CD4-positive, alpha-beta memory T cell (primary cell): ENCODE measurements around the gene ARL5A. TPM values are rescaled to one million over a fixed set of nuclear protein-coding genes. Genes with fewer than 3 reads are reported as not detected.
"Not testable (repeated sequence)": the region's sequence is repeated elsewhere in the genome, so short reads cannot be mapped to it uniquely, and the experiment has no call there.

Experiments
- CTCF ChIA-PET: fragments of 350-600 bp; sonication (Branson Sonifier 250); formaldehyde crosslinking; loops from one replicate; lab custom pipeline; 2021; ENCODE audit warnings: inconsistent platforms; ENCODE audit not compliant: partially characterized antibody; lab: Charles Lee
- POLR2A ChIA-PET: fragments of 350-600 bp; sonication (Branson Sonifier 250); formaldehyde crosslinking; loops from one replicate; lab custom pipeline; 2021; ENCODE audit not compliant: partially characterized antibody; lab: Charles Lee
- DNase-seq, 5 donors: peaks; one replicate each; pipeline versions ENCODE4 v3.0.0 to v3.0.0-alpha.2; 2020 to 2022; ENCODE audit warnings: mixed read lengths in 1 of 5
- H3K27ac ChIP-seq: one replicate; pipeline ENCODE4 v1.7.0; 2013; ENCODE audit warnings: low read depth, low read length
- H3K27me3 ChIP-seq: 2 replicates; pipeline ENCODE4 v1.7.0; 2013; ENCODE audit warnings: mild to moderate bottlenecking, low read length, moderate library complexity; ENCODE audit not compliant: insufficient read depth
- H3K36me3 ChIP-seq: 2 replicates; pipeline ENCODE4 v1.7.0; 2013; ENCODE audit warnings: mild to moderate bottlenecking, low read length, moderate library complexity; ENCODE audit not compliant: insufficient read depth
- H3K4me1 ChIP-seq: 2 replicates; pipeline ENCODE4 v1.7.0; 2013; ENCODE audit warnings: mild to moderate bottlenecking, low read length, moderate library complexity; ENCODE audit not compliant: insufficient read depth
- H3K4me3 ChIP-seq, 2 donors: one replicate each; pipeline ENCODE4 v1.7.0; 2013; ENCODE audit warnings: low read length in 2 of 2, mild to moderate bottlenecking in 1 of 2
- H3K9me3 ChIP-seq, 2 donors: one replicate each; pipeline ENCODE4 v1.7.0; 2013; ENCODE audit warnings: low read length in 2 of 2, control low read depth in 1 of 2; ENCODE audit not compliant: control insufficient read depth in 1 of 2
- H3K27ac Mint-ChIP-seq, 7 donors: one replicate each; pipeline ENCODE4 v1.8.0; 2020 to 2021; ENCODE audit warnings: mixed read lengths in 7 of 7, mild to moderate bottlenecking in 6 of 7, inconsistent platforms in 3 of 7, moderate library complexity in 3 of 7
- H3K27me3 Mint-ChIP-seq, 2 donors: one replicate each; pipeline ENCODE4 v1.8.0; 2020 to 2021; ENCODE audit warnings: mixed read lengths in 2 of 2
- H3K36me3 Mint-ChIP-seq, 2 donors: one replicate each; pipeline ENCODE4 v1.8.0; 2020 to 2021; ENCODE audit warnings: mixed read lengths in 2 of 2, inconsistent platforms in 1 of 2, mild to moderate bottlenecking in 1 of 2
- H3K4me1 Mint-ChIP-seq, 4 donors: one replicate each; pipeline ENCODE4 v1.8.0; 2020 to 2021; ENCODE audit warnings: mixed read lengths in 4 of 4, mild to moderate bottlenecking in 1 of 4
- H3K4me3 Mint-ChIP-seq, 8 donors: one replicate each; pipeline ENCODE4 v1.8.0; 2020 to 2021; ENCODE audit warnings: mixed read lengths in 8 of 8, mild to moderate bottlenecking in 7 of 8, moderate library complexity in 6 of 8, inconsistent platforms in 3 of 8
- H3K9me3 Mint-ChIP-seq, 8 donors: one replicate each; pipeline ENCODE4 v1.8.0; 2020 to 2021; ENCODE audit warnings: mixed read lengths in 8 of 8, mild to moderate bottlenecking in 5 of 8, inconsistent platforms in 3 of 8, moderate library complexity in 1 of 8
- intact Hi-C: fragments of 100-400 bp; cut with micrococcal nuclease; formaldehyde crosslinking; loops from one replicate; pipeline ENCODE4 v1.15.1; 2023
- polyA plus RNA-seq, 2 donors: library from polyadenylated mRNA; unstranded; fragments of 300-500 nt; fragmentation: Illumina TruSeq; gene quantifications; one replicate each; pipeline ENCODE4 v1.2.3, GENCODE V29; 2021
- total RNA-seq, 2 experiments: library from RNA; stranded (reverse); gene quantifications; one replicate each; pipeline ENCODE4 v1.2.3, GENCODE V29; 2021

ARL5A gene, protein sequence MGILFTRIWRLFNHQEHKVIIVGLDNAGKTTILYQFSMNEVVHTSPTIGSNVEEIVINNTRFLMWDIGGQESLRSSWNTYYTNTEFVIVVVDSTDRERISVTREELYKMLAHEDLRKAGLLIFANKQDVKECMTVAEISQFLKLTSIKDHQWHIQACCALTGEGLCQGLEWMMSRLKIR
- total RNA-seq: 10 to 100 TPM; 40.9 to 41.6 TPM
- 10 to 100 TPM; 61.0 to 64.0 TPM for polyA plus RNA-seq

GRCh38 chr2:151828143-151828889 lies at the start of gene ARL5A:
TSS of gene ARL5A (minus strand) at chr2:151828421. CDS start at chr2:151828176, 245 bp downstream.
- Mint-ChIP-seq H3K27ac (peak within 1 kb of the TSS; percentile 84 to 97 (median 93)), H3K36me3 (peaks cover 0 to 11% of the 10 kb centered on the region in 2 donors), H3K4me3 (peak within 1 kb of the TSS; percentile 87 to 97 (median 94)), H3K27me3 (no peaks in the 10 kb centered on the region), H3K4me1 (peaks cover 32 to 57% (median 41%) of the 10 kb centered on the region in 4 donors), H3K9me3 (peaks cover 0 to 4% (median 0%) of the 10 kb centered on the region in 8 donors)
- intact Hi-C loops: loop anchor here (1.0 to 5.0 kb wide), 7 partner anchors 20 to 889 kb away; partner anchors contain the start of genes NMI, PRPF40A, RBM43 and RIF1
- POLR2A ChIA-PET: interaction anchor here (0.7 to 3.0 kb wide), 11 partner anchors 9 to 889 kb away, joined by 3 to 19 read pairs (median 4); partner anchors contain the start of genes ARL6IP6, NMI, PRPF40A and RBM43
- H3K27me3 ChIP-seq: no peaks in the 10 kb centered on the region
- H3K4me1 ChIP-seq: peaks cover 44% of the 10 kb centered on the region
- peak within 1 kb of the TSS; percentile 82 for H3K27ac ChIP-seq
- DNase-seq: peak; percentile 93 to 97 (median 95)
- no peaks in the 10 kb centered on the region for H3K9me3 ChIP-seq
- no peaks in the 10 kb centered on the region for H3K36me3 ChIP-seq
- peak within 1 kb of the TSS; percentile 62 to 88 for H3K4me3 ChIP-seq
- CTCF ChIA-PET: interaction anchor here (1.7 to 2.1 kb wide), 2 partner anchors 15 to 191 kb away, joined by 5 to 6 read pairs; no protein-coding TSS in a partner anchor

GRCh38 chr2:151875631-151876030 lies 47.4 kb upstream of the ARL5A start:
- H3K9me3 Mint-ChIP-seq, H3K4me3 Mint-ChIP-seq, H3K27ac Mint-ChIP-seq, H3K9me3 ChIP-seq, CTCF ChIA-PET, H3K36me3 Mint-ChIP-seq, H3K36me3 ChIP-seq, H3K27me3 Mint-ChIP-seq, POLR2A ChIA-PET, DNase-seq, H3K4me1 Mint-ChIP-seq, H3K27ac ChIP-seq, H3K4me1 ChIP-seq, intact Hi-C loops, H3K27me3 ChIP-seq, H3K4me3 ChIP-seq: not testable (repeated sequence)

GRCh38 chr2:151872463-151872862 lies 44.2 kb upstream of the ARL5A start:
- Histone ChIP-seq H3K36me3 (no peaks in the 10 kb centered on the region), H3K27me3 (no peaks in the 10 kb centered on the region), H3K27ac (no peak overlapping the region), H3K4me3 (no peak overlapping the region), H3K9me3 (no peaks in the 10 kb centered on the region), H3K4me1 (no peaks in the 10 kb centered on the region)
- ChIA-PET POLR2A (no interaction called here), CTCF (no interaction called here)
- no peak for DNase-seq
- no peaks in the 10 kb centered on the region for H3K9me3 Mint-ChIP-seq
- H3K36me3 Mint-ChIP-seq: no peaks in the 10 kb centered on the region
- peaks cover 8% of the 10 kb centered on the region in 2 donors for H3K27me3 Mint-ChIP-seq
- H3K4me3 Mint-ChIP-seq: no peak overlapping the region
- no peak overlapping the region for H3K27ac Mint-ChIP-seq
- intact Hi-C loops: no loop called here
- no peaks in the 10 kb centered on the region for H3K4me1 Mint-ChIP-seq

- intact Hi-C loops: no loop called here
- Mint-ChIP-seq H3K36me3 (no peaks in the 10 kb centered on the region), H3K9me3 (peaks cover 0 to 1% (median 0%) of the 10 kb centered on the region in 8 donors), H3K4me3 (no peak overlapping the region), H3K27me3 (peaks cover 11 to 16% of the 10 kb centered on the region in 2 donors), H3K27ac (no peak overlapping the region), H3K4me1 (no peaks in the 10 kb centered on the region)
- ChIA-PET CTCF (no interaction called here), POLR2A (no interaction called here)
- no peaks in the 10 kb centered on the region for H3K36me3 ChIP-seq
- no peak for DNase-seq
- H3K4me1 ChIP-seq: no peaks in the 10 kb centered on the region
- no peak overlapping the region for H3K4me3 ChIP-seq
- H3K9me3 ChIP-seq: no peaks in the 10 kb centered on the region
- no peaks in the 10 kb centered on the region for H3K27me3 ChIP-seq
- H3K27ac ChIP-seq: no peak overlapping the region
These were observed 41.1 kb upstream of the ARL5A start for GRCh38 chr2:151869291-151869690.

GRCh38 chr2:151862700-151863099 lies 34.5 kb upstream of the ARL5A start:
- H3K27ac Mint-ChIP-seq: no peak overlapping the region
- Histone ChIP-seq H3K27ac (no peak overlapping the region), H3K9me3 (no peaks in the 10 kb centered on the region), H3K27me3 (no peaks in the 10 kb centered on the region), H3K36me3 (no peaks in the 10 kb centered on the region), H3K4me1 (no peaks in the 10 kb centered on the region), H3K4me3 (no peak overlapping the region)
- peaks cover 0 to 1% (median 0%) of the 10 kb centered on the region in 8 donors for H3K9me3 Mint-ChIP-seq
- ChIA-PET CTCF (no interaction called here), POLR2A (no interaction called here)
- H3K27me3 Mint-ChIP-seq: peaks cover 9 to 12% of the 10 kb centered on the region in 2 donors
- H3K4me1 Mint-ChIP-seq: no peaks in the 10 kb centered on the region
- no peaks in the 10 kb centered on the region for H3K36me3 Mint-ChIP-seq
- intact Hi-C loops: no loop called here
- H3K4me3 Mint-ChIP-seq: no peak overlapping the region
- no peak for DNase-seq

DNA sequence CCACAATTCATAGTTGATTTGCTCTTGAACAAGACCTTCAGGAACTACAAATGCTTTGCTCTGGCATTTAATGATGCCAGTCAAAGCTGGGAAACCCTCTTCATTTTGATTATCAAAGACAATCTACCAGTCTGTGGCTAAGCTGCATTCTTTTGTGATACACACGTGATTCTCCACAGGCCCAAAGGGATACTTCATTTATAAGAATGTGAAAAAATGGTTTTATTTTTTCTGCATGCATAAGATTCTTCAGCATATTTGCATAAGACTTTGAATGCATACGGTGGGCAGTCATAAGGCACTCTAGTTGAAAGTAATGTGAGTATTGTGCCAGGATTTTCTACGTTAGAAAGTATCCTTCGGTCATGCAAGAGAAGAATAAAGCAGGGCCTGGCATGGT lies 33.0 kb upstream of the ARL5A start:
- H3K36me3 Mint-ChIP-seq: no peaks in the 10 kb centered on the region
- no peak overlapping the region for H3K4me3 Mint-ChIP-seq
- no peaks in the 10 kb centered on the region for H3K4me1 Mint-ChIP-seq
- CTCF ChIA-PET: no interaction called here
- no peak for DNase-seq
- Histone ChIP-seq H3K9me3 (no peaks in the 10 kb centered on the region), H3K27me3 (no peaks in the 10 kb centered on the region), H3K4me1 (no peaks in the 10 kb centered on the region), H3K4me3 (no peak overlapping the region), H3K27ac (no peak overlapping the region), H3K36me3 (no peaks in the 10 kb centered on the region)
- intact Hi-C loops: no loop called here
- H3K9me3 Mint-ChIP-seq: peaks cover 0 to 1% (median 0%) of the 10 kb centered on the region in 8 donors
- POLR2A ChIA-PET: no interaction called here
- H3K27me3 Mint-ChIP-seq: peaks cover 3 to 7% of the 10 kb centered on the region in 2 donors
- no peak overlapping the region for H3K27ac Mint-ChIP-seq

- Mint-ChIP-seq H3K4me1 (no peaks in the 10 kb centered on the region), H3K27me3 (peaks cover 3 to 7% of the 10 kb centered on the region in 2 donors), H3K4me3 (no peak overlapping the region), H3K36me3 (no peaks in the 10 kb centered on the region), H3K27ac (no peak overlapping the region), H3K9me3 (peaks cover 0 to 1% (median 0%) of the 10 kb centered on the region in 8 donors)
- ChIA-PET CTCF (interaction anchor here (0.9 kb wide), 1 partner anchor 11 kb away, joined by 5 read pairs; no protein-coding TSS in a partner anchor), POLR2A (no interaction called here)
- Histone ChIP-seq H3K4me1 (no peaks in the 10 kb centered on the region), H3K27me3 (no peaks in the 10 kb centered on the region), H3K27ac (no peak overlapping the region), H3K36me3 (no peaks in the 10 kb centered on the region), H3K4me3 (no peak overlapping the region), H3K9me3 (no peaks in the 10 kb centered on the region)
- intact Hi-C loops: no loop called here
- DNase-seq: no peak
These were observed 32.5 kb upstream of the ARL5A start for GRCh38 chr2:151860613-151861146.
